ENCODE results near the gene NME7.

Gene NME7

DNA sequence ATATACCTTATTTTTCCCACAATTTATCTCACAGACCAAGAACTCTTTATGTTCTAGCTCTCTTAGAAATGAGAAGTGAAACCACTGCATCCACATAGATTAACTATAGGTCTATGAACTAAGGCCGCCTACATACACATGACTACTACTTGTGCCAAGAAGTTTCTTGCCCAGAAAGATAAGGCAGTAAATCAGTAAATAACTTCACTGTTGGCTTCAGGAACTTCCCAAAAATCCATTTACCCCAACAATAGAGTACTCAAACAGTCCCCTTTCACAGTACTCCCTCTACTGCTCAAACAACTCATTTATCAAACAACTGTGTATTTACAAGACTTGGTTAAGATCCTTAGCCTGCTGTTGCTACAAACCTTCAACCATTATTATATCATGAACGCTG lies 96.5 kb downstream of the NME7 start:
- TF ChIP-seq, protein P1, sequence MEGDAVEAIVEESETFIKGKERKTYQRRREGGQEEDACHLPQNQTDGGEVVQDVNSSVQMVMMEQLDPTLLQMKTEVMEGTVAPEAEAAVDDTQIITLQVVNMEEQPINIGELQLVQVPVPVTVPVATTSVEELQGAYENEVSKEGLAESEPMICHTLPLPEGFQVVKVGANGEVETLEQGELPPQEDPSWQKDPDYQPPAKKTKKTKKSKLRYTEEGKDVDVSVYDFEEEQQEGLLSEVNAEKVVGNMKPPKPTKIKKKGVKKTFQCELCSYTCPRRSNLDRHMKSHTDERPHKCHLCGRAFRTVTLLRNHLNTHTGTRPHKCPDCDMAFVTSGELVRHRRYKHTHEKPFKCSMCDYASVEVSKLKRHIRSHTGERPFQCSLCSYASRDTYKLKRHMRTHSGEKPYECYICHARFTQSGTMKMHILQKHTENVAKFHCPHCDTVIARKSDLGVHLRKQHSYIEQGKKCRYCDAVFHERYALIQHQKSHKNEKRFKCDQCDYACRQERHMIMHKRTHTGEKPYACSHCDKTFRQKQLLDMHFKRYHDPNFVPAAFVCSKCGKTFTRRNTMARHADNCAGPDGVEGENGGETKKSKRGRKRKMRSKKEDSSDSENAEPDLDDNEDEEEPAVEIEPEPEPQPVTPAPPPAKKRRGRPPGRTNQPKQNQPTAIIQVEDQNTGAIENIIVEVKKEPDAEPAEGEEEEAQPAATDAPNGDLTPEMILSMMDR (IDR thresholded peaks at IDR 0.05; ENCODE audit: low read depth, low read length), result no peak
- no peak overlapping the region for H3K4me3 ChIP-seq (ENCODE audit: low read depth, low read length)

DNA sequence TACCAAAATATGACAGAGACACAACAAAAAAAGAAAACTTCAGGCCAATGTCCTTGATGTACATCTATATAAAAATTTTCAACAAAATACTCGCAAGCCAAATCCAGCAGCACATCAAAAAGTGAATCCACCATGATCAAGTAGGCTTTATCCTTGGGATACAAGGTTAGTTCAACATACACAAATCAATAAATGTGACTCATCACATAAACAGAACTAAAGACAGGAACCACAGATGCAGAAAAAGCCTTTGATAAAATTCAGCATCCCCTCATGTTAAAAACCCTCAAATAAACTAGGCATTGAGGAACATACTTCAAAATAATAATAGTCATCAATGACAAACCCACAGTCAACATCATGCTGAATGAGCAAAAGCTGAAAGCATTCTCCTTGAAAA lies 101.5 kb downstream of the NME7 start:
- no peak overlapping the region for H3K4me3 ChIP-seq (ENCODE audit: low read depth, low read length)
- TF ChIP-seq, protein P1 (IDR thresholded peaks at IDR 0.05; ENCODE audit: low read depth, low read length), result no peak

GRCh38 chr1:169263059-169263458 lies 104.5 kb downstream of the NME7 start:
- no peak overlapping the region for H3K4me3 ChIP-seq (ENCODE audit: low read depth, low read length)
- TF ChIP-seq, protein P1 (IDR thresholded peaks at IDR 0.05; ENCODE audit: low read depth, low read length), result no peak

- no peak overlapping the region for H3K4me3 ChIP-seq (ENCODE audit: low read depth, low read length)
- TF ChIP-seq, protein P1 (IDR thresholded peaks at IDR 0.05; ENCODE audit: low read depth, low read length), result no peak
Measured at GRCh38 chr1:169261884-169262283, 105.7 kb downstream of the NME7 start.

- TF ChIP-seq, protein P1 (IDR thresholded peaks at IDR 0.05; ENCODE audit: low read depth, low read length), result no peak
- H3K4me3 ChIP-seq (ENCODE audit: low read depth, low read length), result no peak overlapping the region
Measured at GRCh38 chr1:169260478-169261151, 107.0 kb downstream of the NME7 start.

GRCh38 chr1:169259816-169260215 lies 107.8 kb downstream of the NME7 start:
- TF ChIP-seq, protein P1 (IDR thresholded peaks at IDR 0.05; ENCODE audit: low read depth, low read length), result no peak
- H3K4me3 ChIP-seq (ENCODE audit: low read depth, low read length), result no peak overlapping the region

- H3K4me3 ChIP-seq (ENCODE audit: low read depth, low read length), result no peak overlapping the region
- TF ChIP-seq, protein P1 (IDR thresholded peaks at IDR 0.05; ENCODE audit: low read depth, low read length), result no peak
Measured at GRCh38 chr1:169250795-169251194, 116.8 kb downstream of the NME7 start.
